Trophoblast cell (in vitro differentiated cells and primary cell): ENCODE measurements around the gene INTS4.
A peak's percentile ranks its signal among the peaks of the same experiment; 100 is the strongest.

Source experiments
- DNase-seq, 2 donors: peaks; one replicate each; pipeline ENCODE4 v3.0.0-alpha.2; 2016
- H2AFZ ChIP-seq: 2 replicates; pipeline ENCODE4 v1.6.1; 2013; ENCODE audit warnings: low read length, moderate library complexity, mild to moderate bottlenecking; ENCODE audit not compliant: insufficient read depth, poor library complexity
- H2AK5ac ChIP-seq: 2 replicates; pipeline ENCODE4 v1.6.1; 2013; ENCODE audit warnings: mild to moderate bottlenecking, low read length
- H2BK120ac ChIP-seq: 2 replicates; pipeline ENCODE4 v1.6.1; 2013; ENCODE audit warnings: low read length, mild to moderate bottlenecking, moderate library complexity; ENCODE audit not compliant: insufficient read depth, poor library complexity
- H2BK12ac ChIP-seq: 2 replicates; pipeline ENCODE4 v1.6.1; 2013; ENCODE audit warnings: mild to moderate bottlenecking, low read length, moderate library complexity
- H2BK5ac ChIP-seq: 2 replicates; pipeline ENCODE4 v1.6.1; 2013; ENCODE audit warnings: low read length, low read depth, moderate library complexity, mild to moderate bottlenecking; ENCODE audit not compliant: poor library complexity
- H3K14ac ChIP-seq: 2 replicates; pipeline ENCODE4 v1.6.1; 2013; ENCODE audit warnings: mild to moderate bottlenecking, low read length
- H3K18ac ChIP-seq: 2 replicates; pipeline ENCODE4 v1.6.1; 2013; ENCODE audit warnings: mild to moderate bottlenecking, low read length
- H3K23ac ChIP-seq: 2 replicates; pipeline ENCODE4 v1.6.1; 2013; ENCODE audit warnings: low read length
- H3K27ac ChIP-seq: 2 replicates; pipeline ENCODE4 v1.5.1; 2013; ENCODE audit warnings: low read depth, mild to moderate bottlenecking, inconsistent platforms, low read length, moderate library complexity
- H3K27me3 ChIP-seq: 2 replicates; pipeline ENCODE4 v1.6.1; 2013; ENCODE audit warnings: inconsistent platforms, mild to moderate bottlenecking, low read length, moderate library complexity; ENCODE audit not compliant: insufficient read depth
- H3K36me3 ChIP-seq, 2 experiments: 1 replicate in 1 of 2; 2 replicates in 1 of 2; pipeline ENCODE4 v1.6.1; 2013; ENCODE audit warnings: low read length in 2 of 2, mild to moderate bottlenecking in 2 of 2, moderate library complexity in 1 of 2; ENCODE audit not compliant: insufficient read depth in 2 of 2, control insufficient read depth in 1 of 2
- H3K4ac ChIP-seq: 2 replicates; pipeline ENCODE4 v1.6.1; 2013; ENCODE audit warnings: low read depth, mild to moderate bottlenecking, low read length, moderate library complexity
- H3K4me1 ChIP-seq, 2 experiments: 1 replicate in 1 of 2; 2 replicates in 1 of 2; pipeline ENCODE4 v1.6.1; 2013; ENCODE audit warnings: low read length in 2 of 2, mild to moderate bottlenecking in 2 of 2, moderate library complexity in 1 of 2; ENCODE audit not compliant: insufficient read depth in 2 of 2, control insufficient read depth in 1 of 2
- H3K4me2 ChIP-seq: 2 replicates; pipeline ENCODE4 v1.6.1; 2013; ENCODE audit warnings: inconsistent platforms, mild to moderate bottlenecking, low read length, moderate library complexity
- H3K4me3 ChIP-seq: 2 replicates; pipeline ENCODE4 v1.5.1; 2013; ENCODE audit warnings: mild to moderate bottlenecking, low read depth, low read length, inconsistent platforms
- H3K79me1 ChIP-seq: one replicate; pipeline ENCODE4 v1.6.1; 2013; ENCODE audit warnings: low read length
- H3K79me2 ChIP-seq: 2 replicates; pipeline ENCODE4 v1.6.1; 2013; ENCODE audit warnings: low read length, mild to moderate bottlenecking; ENCODE audit not compliant: control insufficient read depth, insufficient read depth, poor library complexity
- H3K9ac ChIP-seq: 2 replicates; pipeline ENCODE4 v1.6.1; 2013; ENCODE audit warnings: mild to moderate bottlenecking, low read length
- H3K9me3 ChIP-seq: 2 replicates; pipeline ENCODE4 v1.6.1; 2013; ENCODE audit warnings: low read depth, mild to moderate bottlenecking, control low read depth, inconsistent platforms, low read length; ENCODE audit not compliant: insufficient read depth
- H4K12ac ChIP-seq: 2 replicates; pipeline ENCODE4 v1.6.1; 2013; ENCODE audit warnings: low read depth, mild to moderate bottlenecking, low read length, moderate library complexity
- H4K8ac ChIP-seq: 2 replicates; pipeline ENCODE4 v1.6.1; 2013; ENCODE audit warnings: low read depth, mild to moderate bottlenecking, low read length, moderate library complexity
- H4K91ac ChIP-seq: one replicate; pipeline ENCODE4 v1.6.1; 2013; ENCODE audit warnings: low read depth, mild to moderate bottlenecking, low read length, moderate library complexity
- WGBS: extraction: QIAGEN DNeasy Blood & Tissue Kit; methylation state at CpG from one replicate; pipeline ENCODE4 v1.1.7; 2013; ENCODE audit warnings: missing lambda C conversion rate; ENCODE audit not compliant: insufficient read length, insufficient coverage; ENCODE audit errors: extremely low coverage; 5-methylcytosine and 5-hydroxymethylcytosine counted together

Gene INTS4

GRCh38 chr11:77876045-77876444 is 118.4 kb downstream of the INTS4 start:
- peaks cover 6 to 22% of the 10 kb centered on the region in 2 experiments for H3K36me3 ChIP-seq
- no peak overlapping the region for H4K12ac ChIP-seq
- H2BK120ac ChIP-seq = no peak overlapping the region
- H3K4me3 ChIP-seq = no peak overlapping the region
- H3K9me3 ChIP-seq = peaks cover 2% of the 10 kb centered on the region
- H3K4me1 ChIP-seq = peaks cover 0 to 2% of the 10 kb centered on the region in 2 experiments
- H3K79me2 ChIP-seq = no peaks in the 10 kb centered on the region
- no peaks in the 10 kb centered on the region for H3K27me3 ChIP-seq
- no peak overlapping the region for H2AK5ac ChIP-seq
- no peak overlapping the region for H2BK12ac ChIP-seq
- no peak overlapping the region for H3K23ac ChIP-seq
- no peak overlapping the region for H3K4me2 ChIP-seq
- no peak overlapping the region for H3K27ac ChIP-seq
- H4K8ac ChIP-seq = no peak overlapping the region
- no peak overlapping the region for H3K4ac ChIP-seq
- H3K14ac ChIP-seq = no peak overlapping the region
- H3K9ac ChIP-seq = no peak overlapping the region
- H3K79me1 ChIP-seq = no peaks in the 10 kb centered on the region
- no peak overlapping the region for H3K18ac ChIP-seq
- no peak overlapping the region for H2BK5ac ChIP-seq
- H4K91ac ChIP-seq = no peak overlapping the region
- no peak overlapping the region for H2AFZ ChIP-seq
- peak; percentile 25 to 58 for DNase-seq
- WGBS = no CpG with 5 or more reads among the region's 3 CpGs

GRCh38 chr11:77874206-77874605 is 120.3 kb downstream of the INTS4 start:
- Histone ChIP-seq H2BK12ac (no peak overlapping the region), H3K4me3 (no peak overlapping the region), H3K79me1 (no peaks in the 10 kb centered on the region), H3K23ac (no peak overlapping the region), H3K36me3 (peaks cover 6 to 21% of the 10 kb centered on the region in 2 experiments), H3K27ac (no peak overlapping the region), H4K12ac (no peak overlapping the region), H3K4ac (no peak overlapping the region), H2BK5ac (no peak overlapping the region), H3K4me2 (no peak overlapping the region), H3K14ac (no peak overlapping the region), H4K91ac (no peak overlapping the region), H2BK120ac (no peak overlapping the region), H3K27me3 (no peaks in the 10 kb centered on the region), H2AFZ (no peak overlapping the region), H4K8ac (no peak overlapping the region), H3K79me2 (no peaks in the 10 kb centered on the region), H3K18ac (no peak overlapping the region), H2AK5ac (no peak overlapping the region), H3K4me1 (peaks cover 0 to 2% of the 10 kb centered on the region in 2 experiments), H3K9ac (no peak overlapping the region), H3K9me3 (no peaks in the 10 kb centered on the region)
- WGBS = no CpG with 5 or more reads among the region's 3 CpGs
- no peak for DNase-seq

- Histone ChIP-seq H2AK5ac (no peak overlapping the region), H3K4me3 (no peak overlapping the region), H3K23ac (no peak overlapping the region), H3K36me3 (peaks cover 6 to 15% of the 10 kb centered on the region in 2 experiments), H3K18ac (no peak overlapping the region), H3K79me1 (no peaks in the 10 kb centered on the region), H4K8ac (no peak overlapping the region), H2AFZ (no peak overlapping the region), H3K14ac (no peak overlapping the region), H4K12ac (no peak overlapping the region), H3K4me2 (no peak overlapping the region), H3K79me2 (no peaks in the 10 kb centered on the region), H2BK12ac (no peak overlapping the region), H3K4ac (no peak overlapping the region), H3K9ac (no peak overlapping the region), H2BK5ac (no peak overlapping the region), H3K9me3 (no peaks in the 10 kb centered on the region), H2BK120ac (no peak overlapping the region), H3K4me1 (peaks cover 0 to 2% of the 10 kb centered on the region in 2 experiments), H4K91ac (no peak overlapping the region), H3K27ac (no peak overlapping the region), H3K27me3 (no peaks in the 10 kb centered on the region)
- DNase-seq = no peak
- WGBS = no CpG with 5 or more reads among the region's 1 CpG
Observed at GRCh38 chr11:77873345-77873744, 121.1 kb downstream of the INTS4 start.

GRCh38 chr11:77871855-77872254 is 122.6 kb downstream of the INTS4 start:
- Histone ChIP-seq H3K9me3 (no peaks in the 10 kb centered on the region), H2BK5ac (no peak overlapping the region), H3K23ac (no peak overlapping the region), H3K4me1 (peaks cover 0 to 2% of the 10 kb centered on the region in 2 experiments), H3K4me2 (no peak overlapping the region), H2AK5ac (no peak overlapping the region), H3K79me1 (no peaks in the 10 kb centered on the region), H3K27me3 (no peaks in the 10 kb centered on the region), H4K12ac (no peak overlapping the region), H2BK120ac (no peak overlapping the region), H2AFZ (no peak overlapping the region), H3K18ac (no peak overlapping the region), H3K27ac (no peak overlapping the region), H3K79me2 (no peaks in the 10 kb centered on the region), H4K91ac (no peak overlapping the region), H3K9ac (no peak overlapping the region), H4K8ac (no peak overlapping the region), H3K36me3 (peaks cover 5 to 15% of the 10 kb centered on the region in 2 experiments), H2BK12ac (no peak overlapping the region), H3K4ac (no peak overlapping the region), H3K4me3 (no peak overlapping the region), H3K14ac (no peak overlapping the region)
- DNase-seq = no peak
- no CpG with 5 or more reads among the region's 3 CpGs for WGBS
